Uterus (tissue), 2 donors: ENCODE data around the gene POLD4.

ENCODE experiments used
- CTCF ChIP-seq, 4 experiments: fragments of 200-600 bp in 2 of 4; fragments of 450-650 bp in 2 of 4; sonication (generic) in 2 of 4; IDR thresholded peaks; one replicate each; pipeline ENCODE4 v1.5.1; 2016 to 2019; ENCODE audit warnings: antibody characterized with exemption in 4 of 4, mild to moderate bottlenecking in 2 of 4, moderate library complexity in 1 of 4
- POLR2A ChIP-seq, 2 donors: fragments of 450-650 bp; IDR thresholded peaks; one replicate each; pipeline ENCODE4 v1.6.1; 2016; ENCODE audit warnings: antibody characterized with exemption in 2 of 2, mild to moderate bottlenecking in 1 of 2, moderate library complexity in 1 of 2

GRCh38 chr11:67311556-67312082, 41.7 kb downstream of the POLD4 start:
- TF ChIP-seq POLR2A (IDR thresholded peaks at IDR 0.05) (no peak), CTCF (IDR thresholded peaks at IDR 0.05) (no peak)
